Measurements from ENCODE around the gene TNP2.
A peak's percentile ranks its signal among the peaks of the same experiment; 100 is the strongest.
"Not testable (repeated sequence)": the region's sequence is repeated elsewhere in the genome, so short reads cannot be mapped to it uniquely, and the experiment has no call there.

The TNP2 gene

DNA sequence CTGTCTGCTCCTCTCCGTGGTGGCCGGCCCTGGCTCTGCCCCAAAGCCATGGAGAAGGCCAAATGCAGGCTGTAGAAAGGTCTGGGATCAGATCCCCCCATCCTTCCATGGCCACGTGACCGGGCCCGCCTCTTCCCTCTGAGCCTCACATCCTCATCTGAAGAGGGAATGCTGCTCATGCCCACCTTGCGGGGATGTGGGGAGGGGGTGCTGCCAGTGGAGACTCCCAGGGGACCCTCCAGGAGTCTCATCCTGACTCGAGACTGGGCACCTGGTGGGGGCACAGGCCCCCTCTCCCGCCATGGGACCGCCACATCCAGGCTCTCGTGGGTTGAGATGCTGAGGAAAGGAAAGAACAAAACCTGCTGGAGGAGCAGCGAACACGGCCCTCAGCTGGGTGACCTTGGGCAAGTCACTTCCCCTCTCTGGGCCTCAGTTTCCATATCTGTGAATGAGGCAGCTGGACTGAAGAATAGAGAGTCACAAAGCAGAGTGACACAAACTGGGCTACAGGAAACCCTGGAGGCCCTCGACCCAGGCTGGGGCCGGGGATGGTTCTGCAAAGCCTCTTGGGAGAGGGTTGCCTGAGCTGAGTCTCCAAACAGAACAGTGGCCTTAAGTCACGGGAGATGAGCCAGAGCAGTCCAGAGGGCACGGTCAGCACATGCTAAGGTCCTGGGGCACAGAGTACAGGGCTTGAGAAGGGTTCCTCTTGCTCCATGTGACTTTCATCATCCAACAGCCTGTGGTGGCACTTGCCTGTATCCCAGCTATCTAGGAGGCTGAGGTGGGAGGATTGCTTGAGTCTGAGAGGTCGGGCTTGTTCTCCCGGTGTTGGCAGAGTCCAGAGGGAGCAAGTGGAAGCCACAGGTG, 43.2 kb downstream of the TNP2 start:
- no peak for DNase-seq (ENCODE audit: insufficient read length, low spot score)
- TF ChIP-seq POLR2AphosphoS5 (IDR thresholded peaks at IDR 0.05; ENCODE audit: low read depth, low read length): no peak
- TF ChIP-seq TAF1 (IDR thresholded peaks at IDR 0.05; ENCODE audit: low read depth, low read length): no peak
- no peak for TF ChIP-seq PAX5 (IDR thresholded peaks at IDR 0.05; ENCODE audit: insufficient read depth, low read length, severe bottlenecking)
- no peak for TF ChIP-seq POU2F2 (IDR thresholded peaks at IDR 0.05; ENCODE audit: low read depth, low read length)
- TF ChIP-seq POLR2A (IDR thresholded peaks at IDR 0.05; ENCODE audit: low read depth, low read length): no peak
- TF ChIP-seq SPI1 (IDR thresholded peaks at IDR 0.05; ENCODE audit: low read depth, low read length): no peak
- FAIRE-seq: peak; percentile 63

DNA sequence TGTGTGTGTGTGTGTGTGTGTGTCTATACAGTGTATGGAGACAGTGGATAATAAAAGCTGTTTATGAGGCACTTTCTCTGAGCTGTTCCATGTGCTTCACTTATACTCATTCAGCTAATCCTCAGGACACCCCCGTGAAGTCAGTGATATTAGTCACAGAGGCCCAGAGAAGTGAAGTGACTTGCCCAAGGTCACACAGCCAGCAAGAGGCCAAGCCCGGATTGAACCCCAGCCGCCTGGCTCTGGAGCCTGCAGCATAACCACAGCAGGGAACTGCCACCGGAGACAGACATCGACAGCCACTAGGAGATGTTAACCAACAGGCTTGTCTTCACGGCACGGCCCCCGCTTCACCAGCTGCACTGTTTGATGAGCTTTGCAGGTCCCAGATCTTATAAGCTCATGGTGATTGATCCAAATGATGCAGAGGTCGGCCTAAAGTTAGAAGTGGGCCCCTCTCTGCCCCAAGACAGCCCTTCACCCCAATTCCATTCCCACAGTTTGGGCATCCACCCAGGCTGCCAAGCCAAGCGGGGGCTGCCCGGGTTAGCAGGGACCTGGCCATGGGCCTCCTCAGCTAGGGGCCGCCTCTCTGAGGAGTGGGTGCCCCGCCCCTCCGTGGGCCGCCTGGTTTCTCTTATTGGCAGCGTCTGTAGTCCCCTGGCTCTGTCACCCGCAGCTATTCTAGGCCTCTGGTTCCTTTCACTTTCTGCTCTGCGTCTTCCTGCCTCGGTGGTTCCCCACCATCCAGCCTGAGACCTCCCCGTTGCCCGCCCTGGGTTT, 44.0 kb downstream of the TNP2 start:
- DNase-seq (ENCODE audit: insufficient read length, low spot score): peak; percentile 92
- no peak for TF ChIP-seq TAF1 (IDR thresholded peaks at IDR 0.05; ENCODE audit: low read depth, low read length)
- TF ChIP-seq PAX5 (IDR thresholded peaks at IDR 0.05; ENCODE audit: insufficient read depth, low read length, severe bottlenecking): peak; percentile 37
- peak; percentile 38; the same call in 1 of the 2 replicates for TF ChIP-seq POLR2AphosphoS5 (IDR thresholded peaks at IDR 0.05; ENCODE audit: low read depth, low read length)
- FAIRE-seq: peak; percentile 94

DNA sequence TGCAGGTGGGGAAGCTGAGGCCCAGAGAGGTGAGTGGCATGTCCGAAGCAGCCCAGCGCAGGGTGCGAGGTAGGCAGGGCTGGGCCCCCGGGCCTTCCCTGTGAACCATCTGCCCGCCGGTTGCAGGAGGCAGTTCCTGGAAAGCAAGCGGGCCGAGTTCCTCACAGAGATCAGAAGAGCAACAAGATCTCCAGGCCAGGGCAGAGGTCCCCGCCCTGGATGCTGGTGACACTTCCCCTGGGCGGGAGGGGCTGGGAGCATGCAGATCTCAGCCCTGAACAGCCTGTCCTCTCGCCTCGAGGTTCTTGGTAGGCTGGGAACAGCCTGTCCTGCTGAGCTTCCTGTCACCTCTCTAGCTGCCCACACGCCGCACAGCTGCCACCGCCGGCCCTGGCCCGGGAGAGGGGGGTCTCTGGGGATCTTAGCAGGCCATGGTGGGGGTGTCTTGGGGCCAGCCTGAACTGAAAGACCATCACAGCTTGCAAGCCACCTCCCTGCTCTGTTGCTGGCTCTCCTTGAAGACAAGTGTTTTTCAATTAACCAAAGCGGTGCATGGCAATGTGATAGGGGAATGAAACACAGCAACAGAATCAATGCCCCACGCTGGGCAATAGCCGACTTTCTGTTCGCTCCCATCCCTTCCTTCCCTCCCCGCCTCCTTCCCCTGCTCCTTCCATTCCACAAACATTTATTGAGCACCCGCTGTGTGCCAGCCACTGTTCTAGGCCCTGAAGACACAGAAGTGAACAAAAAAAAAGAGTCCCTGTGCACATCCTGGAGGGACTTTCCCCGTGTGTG, 44.8 kb downstream of the TNP2 start:
- FAIRE-seq: no peak
- peak; percentile 68 for DNase-seq (ENCODE audit: insufficient read length, low spot score)
- peak; percentile 38 for TF ChIP-seq SPI1 (IDR thresholded peaks at IDR 0.05; ENCODE audit: low read depth, low read length)
- no peak for TF ChIP-seq POLR2AphosphoS5 (IDR thresholded peaks at IDR 0.05; ENCODE audit: low read depth, low read length)
- no peak for TF ChIP-seq TAF1 (IDR thresholded peaks at IDR 0.05; ENCODE audit: low read depth, low read length)

DNA sequence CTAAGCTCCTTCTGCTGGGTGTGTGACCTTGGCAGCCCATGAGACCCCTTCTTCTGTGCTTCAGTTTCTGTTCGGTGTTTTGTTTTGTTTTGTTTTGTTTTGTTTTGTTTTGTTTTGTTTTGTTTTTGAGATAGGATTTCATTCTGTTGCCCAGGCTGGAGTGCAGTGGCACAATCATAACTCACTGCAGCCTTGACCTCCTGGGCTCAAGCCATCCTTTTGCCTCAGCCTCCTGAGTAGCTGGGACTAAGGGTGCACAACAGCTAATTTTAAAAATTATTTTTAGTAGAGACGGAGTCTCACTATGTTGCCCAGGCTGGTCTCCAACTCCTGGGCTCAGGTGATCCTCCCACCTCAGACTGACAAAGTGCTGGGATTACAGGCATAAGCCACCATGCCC, 48.6 kb downstream of the TNP2 start:
- not testable (repeated sequence) for DNase-seq (ENCODE audit: insufficient read length, low spot score); FAIRE-seq

DNA sequence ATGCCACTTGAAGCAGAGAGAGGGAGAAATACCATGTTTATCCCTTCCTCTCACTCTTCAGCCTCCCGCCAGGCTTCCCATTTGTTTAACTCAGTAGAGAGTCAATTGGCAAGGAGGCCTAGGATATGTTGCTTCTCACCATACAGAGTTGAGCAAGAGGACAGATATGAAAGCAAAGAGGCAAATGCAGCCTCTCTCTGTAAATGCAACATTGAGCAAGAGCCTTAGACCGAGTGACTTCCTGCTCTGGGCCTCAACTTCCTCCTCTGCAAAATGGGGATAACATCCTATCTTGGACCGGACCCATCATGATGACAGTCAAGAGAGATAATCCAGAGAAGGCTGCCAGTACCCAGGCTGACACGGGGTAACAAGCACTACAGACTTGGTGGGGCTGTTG, 49.9 kb downstream of the TNP2 start:
- FAIRE-seq (no peak), DNase-seq (ENCODE audit: insufficient read length, low spot score) (no peak)
- TF ChIP-seq POLR2A (IDR thresholded peaks at IDR 0.05; ENCODE audit: low read depth, low read length): no peak
- no peak for TF ChIP-seq TAF1 (IDR thresholded peaks at IDR 0.05; ENCODE audit: low read depth, low read length)
- no peak for TF ChIP-seq PAX5 (IDR thresholded peaks at IDR 0.05; ENCODE audit: insufficient read depth, low read length, severe bottlenecking)
- TF ChIP-seq POU2F2 (IDR thresholded peaks at IDR 0.05; ENCODE audit: low read depth, low read length): no peak
- no peak for TF ChIP-seq SPI1 (IDR thresholded peaks at IDR 0.05; ENCODE audit: low read depth, low read length)
- TF ChIP-seq POLR2AphosphoS5 (IDR thresholded peaks at IDR 0.05; ENCODE audit: low read depth, low read length): no peak

DNA sequence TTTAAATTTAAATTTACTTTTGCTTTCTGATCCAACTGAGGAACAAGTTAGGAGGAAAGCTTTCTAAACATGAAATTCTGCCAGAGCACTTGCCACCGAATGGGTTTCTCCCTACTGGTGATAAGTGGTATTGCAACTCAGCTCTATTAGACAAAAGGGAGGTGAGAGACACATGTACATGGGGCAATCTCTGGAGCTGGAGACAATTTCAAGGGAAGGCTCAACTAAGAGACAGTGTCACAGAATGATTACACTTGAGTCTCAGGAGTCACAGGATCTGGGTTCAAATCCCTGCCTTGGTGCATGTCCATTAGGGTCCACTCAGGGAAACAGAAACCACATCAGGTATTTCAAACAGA, 50.5 kb downstream of the TNP2 start:
- TF ChIP-seq POU2F2 (IDR thresholded peaks at IDR 0.05; ENCODE audit: low read depth, low read length): no peak
- TF ChIP-seq POLR2AphosphoS5 (IDR thresholded peaks at IDR 0.05; ENCODE audit: low read depth, low read length): no peak
- no peak for TF ChIP-seq POLR2A (IDR thresholded peaks at IDR 0.05; ENCODE audit: low read depth, low read length)
- no peak for FAIRE-seq
- no peak for DNase-seq (ENCODE audit: insufficient read length, low spot score)
